Type B pancreatic cell (in vitro differentiated cells): ENCODE results near the gene NXPH2. TPM values are rescaled to one million over a fixed set of nuclear protein-coding genes. Genes with fewer than 3 reads are reported as not detected.

ENCODE experiments used
- DNase-seq: peaks from one replicate; pipeline ENCODE4 v3.0.0; 2021; ENCODE audit warnings: mixed read lengths; ENCODE audit not compliant: unreplicated experiment; ENCODE audit errors: extremely low spot score
- H3K27ac Mint-ChIP-seq: 2 replicates; pipeline ENCODE4 v1.8.0; 2021; ENCODE audit warnings: mild to moderate bottlenecking, mixed read lengths
- H3K27me3 Mint-ChIP-seq: 2 replicates; pipeline ENCODE4 v1.8.0; 2021; ENCODE audit warnings: mixed read lengths
- H3K36me3 Mint-ChIP-seq: 2 replicates; pipeline ENCODE4 v1.8.0; 2021; ENCODE audit warnings: mixed read lengths
- H3K4me1 Mint-ChIP-seq: one replicate; pipeline ENCODE4 v1.8.0; 2021; ENCODE audit warnings: mixed read lengths; ENCODE audit not compliant: unreplicated experiment
- H3K4me3 Mint-ChIP-seq: 2 replicates; pipeline ENCODE4 v1.8.0; 2021; ENCODE audit warnings: mild to moderate bottlenecking, mixed read lengths
- H3K9me3 Mint-ChIP-seq: 2 replicates; pipeline ENCODE4 v1.8.0; 2021; ENCODE audit warnings: mixed read lengths
- CTCF ChIP-seq: fragments of 200-600 bp; sonication (generic); conservative IDR thresholded peaks from 2 replicates; pipeline ENCODE4 v1.5.0; 2021; ENCODE audit warnings: antibody characterized with exemption, mild to moderate bottlenecking
- total RNA-seq: library from RNA; stranded (reverse); gene quantifications from 2 replicates; pipeline ENCODE4 v1.2.1, GENCODE V29; 2021; ENCODE audit warnings: low replicate concordance

The NXPH2 gene
- total RNA-seq, 1 donor from 2014 or later, result 5.0 TPM

- Mint-ChIP-seq H3K36me3 (no peaks in the 10 kb centered on the region), H3K27me3 (peaks cover 5% of the 10 kb centered on the region), H3K27ac (no peak overlapping the region), H3K9me3 (no peaks in the 10 kb centered on the region), H3K4me3 (no peak overlapping the region), H3K4me1 (no peaks in the 10 kb centered on the region)
- no peak for DNase-seq
- TF ChIP-seq CTCF, result no peak
Measured at GRCh38 chr2:138671566-138671965, 108.6 kb downstream of the NXPH2 start.

- peaks cover 3% of the 10 kb centered on the region for H3K27me3 Mint-ChIP-seq
- H3K4me3 Mint-ChIP-seq, result no peak overlapping the region
- H3K36me3 Mint-ChIP-seq, result no peaks in the 10 kb centered on the region
- DNase-seq, result no peak
- no peak overlapping the region for H3K27ac Mint-ChIP-seq
- no peak for TF ChIP-seq CTCF
- no peaks in the 10 kb centered on the region for H3K9me3 Mint-ChIP-seq
- no peaks in the 10 kb centered on the region for H3K4me1 Mint-ChIP-seq
Measured at GRCh38 chr2:138670734-138671133, 109.5 kb downstream of the NXPH2 start.

DNA sequence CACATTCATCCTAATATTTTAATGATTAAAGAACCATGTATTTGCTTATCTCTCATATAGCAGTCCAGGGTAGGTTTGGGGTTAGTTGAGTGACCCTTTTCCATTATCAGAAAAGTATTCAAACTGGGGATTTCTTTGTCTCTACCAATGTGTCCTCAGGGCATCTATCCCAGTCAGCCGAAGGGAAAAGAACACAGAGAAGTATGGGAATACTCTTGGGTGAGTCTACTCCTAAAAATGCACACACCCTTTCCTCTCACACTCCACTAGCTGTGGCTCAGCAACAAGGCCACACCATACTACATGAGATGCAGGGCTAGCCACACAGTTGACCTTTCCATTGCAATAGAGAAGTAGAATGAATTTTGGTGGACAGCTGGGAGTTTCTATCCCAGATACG lies 114.3 kb downstream of the NXPH2 start:
- H3K4me3 Mint-ChIP-seq, result no peak overlapping the region
- no peak for TF ChIP-seq CTCF
- H3K27me3 Mint-ChIP-seq, result no peaks in the 10 kb centered on the region
- no peak overlapping the region for H3K27ac Mint-ChIP-seq
- no peaks in the 10 kb centered on the region for H3K36me3 Mint-ChIP-seq
- H3K9me3 Mint-ChIP-seq, result no peaks in the 10 kb centered on the region
- no peaks in the 10 kb centered on the region for H3K4me1 Mint-ChIP-seq
- no peak for DNase-seq

- Mint-ChIP-seq H3K27ac (no peak overlapping the region), H3K4me1 (no peaks in the 10 kb centered on the region), H3K36me3 (no peaks in the 10 kb centered on the region), H3K9me3 (no peaks in the 10 kb centered on the region), H3K4me3 (no peak overlapping the region), H3K27me3 (no peaks in the 10 kb centered on the region)
- DNase-seq, result no peak
- no peak for TF ChIP-seq CTCF
Measured at GRCh38 chr2:138658187-138658894, 121.8 kb downstream of the NXPH2 start.

DNA sequence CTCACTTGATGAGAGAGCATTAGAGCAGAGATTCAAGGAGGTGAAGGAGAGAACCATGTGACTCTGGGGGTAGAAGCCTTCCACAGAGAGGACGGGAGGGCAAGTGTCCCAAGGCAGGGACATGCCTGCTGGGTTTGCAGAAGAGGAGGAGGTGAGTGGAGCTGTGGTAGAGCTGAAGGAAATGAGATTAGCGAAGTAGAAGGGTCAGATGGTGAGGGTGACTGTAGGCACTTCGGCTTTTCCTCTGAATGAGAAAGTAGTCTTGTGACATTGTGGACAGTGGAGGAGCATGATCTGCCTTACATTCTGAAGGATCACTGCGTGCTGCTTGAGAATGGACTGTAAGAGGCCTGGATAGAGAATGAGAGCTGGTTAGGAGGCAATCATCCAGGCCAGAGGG lies 126.0 kb downstream of the NXPH2 start:
- Mint-ChIP-seq H3K27me3 (peaks cover 3% of the 10 kb centered on the region), H3K4me3 (no peak overlapping the region), H3K36me3 (no peaks in the 10 kb centered on the region), H3K9me3 (no peaks in the 10 kb centered on the region), H3K4me1 (no peaks in the 10 kb centered on the region), H3K27ac (no peak overlapping the region)
- DNase-seq, result no peak
- TF ChIP-seq CTCF, result no peak
